HepG2 (cell line): Measurements from ENCODE around the gene CSNK2B. TPM values are rescaled to one million over a fixed set of nuclear protein-coding genes. Genes with fewer than 3 reads are reported as not detected.
A peak's percentile ranks its signal among the peaks of the same experiment; 100 is the strongest.

ENCODE experiments used
- ARID2 ChIP-seq: sonication (generic); formaldehyde crosslinking; IDR thresholded peaks from 2 replicates; pipeline ENCODE4 v1.8.1; 2022; ENCODE audit warnings: mild to moderate bottlenecking, missing genetic modification reagents, borderline replicate concordance
- KAT2B ChIP-seq: fragments of 150-350 bp; IDR thresholded peaks from 2 replicates; pipeline ENCODE4 v1.6.1; 2014; ENCODE audit warnings: low read depth, low read length, borderline replicate concordance
- MTA1 ChIP-seq: sonication (generic); formaldehyde crosslinking; IDR thresholded peaks from 2 replicates; pipeline ENCODE4 v1.4.0; 2020; ENCODE audit warnings: missing genetic modification reagents, mild to moderate bottlenecking, borderline replicate concordance
- REXO4 ChIP-seq: sonication (generic); formaldehyde crosslinking; IDR thresholded peaks from 2 replicates; pipeline ENCODE4 v1.8.0; 2022; ENCODE audit warnings: missing genetic modification reagents, mild to moderate bottlenecking, borderline replicate concordance
- SMAD9 ChIP-seq: sonication (generic); formaldehyde crosslinking; IDR thresholded peaks from 2 replicates; pipeline ENCODE4 v1.5.1; 2020; ENCODE audit warnings: mild to moderate bottlenecking, missing genetic modification reagents
- TBL1XR1 ChIP-seq: fragments of 150-350 bp; IDR thresholded peaks from 2 replicates; pipeline ENCODE4 v1.6.1; 2014; ENCODE audit warnings: borderline replicate concordance, low read length; ENCODE audit not compliant: partially characterized antibody
- U2AF1 ChIP-seq: fragments of 200-400 bp; formaldehyde crosslinking; optimal IDR thresholded peaks from 2 replicates; pipeline ENCODE3; 2017; ENCODE audit warnings: mild to moderate bottlenecking, low read depth, low read length
- ZC3H4 ChIP-seq: sonication (generic); formaldehyde crosslinking; IDR thresholded peaks from 2 replicates; pipeline ENCODE4 v1.4.0; 2020; ENCODE audit warnings: missing genetic modification reagents, borderline replicate concordance
- ZFX ChIP-seq: sonication (generic); formaldehyde crosslinking; IDR thresholded peaks from 2 replicates; pipeline ENCODE4 v1.4.0; 2020; ENCODE audit warnings: mild to moderate bottlenecking, low read depth, missing genetic modification reagents, moderate library complexity
- ZNF451 ChIP-seq: sonication (generic); formaldehyde crosslinking; IDR thresholded peaks from 2 replicates; pipeline ENCODE4 v1.5.0; 2020; ENCODE audit warnings: mild to moderate bottlenecking, missing genetic modification reagents
- ZNF891 ChIP-seq: sonication (generic); formaldehyde crosslinking; IDR thresholded peaks from 2 replicates; pipeline ENCODE4 v1.5.0; 2020; ENCODE audit warnings: mild to moderate bottlenecking, missing genetic modification reagents
- polyA plus RNA-seq, 8 experiments: library from polyadenylated mRNA; depleted of rRNA in 3 of 8; stranded (reverse) in 7 of 8; unstranded in 1 of 8; fragments of >200 nt; fragmentation: Illumina TruSeq in 4 of 8; extraction: Trizol in 4 of 8; gene quantifications; 2 replicates each; pipeline versions ENCODE4 v1.2.1 to v1.2.3, GENCODE V29; 2011 to 2016; ENCODE audit warnings: low read depth in 4 of 8, missing spikeins in 1 of 8, mixed read lengths in 1 of 8; ENCODE audit not compliant: insufficient read depth in 1 of 8
- total RNA-seq, 5 experiments: library from RNA; depleted of rRNA; stranded (reverse); fragments of >200 nt; fragmentation: Illumina TruSeq; extraction: Trizol; gene quantifications; 2 replicates each; pipeline ENCODE4 v1.2.3, GENCODE V29; 2016; ENCODE audit warnings: low read depth in 1 of 5
- TF ChIP-seq, protein P1 (sequence below): sonication (generic); formaldehyde crosslinking; IDR thresholded peaks from 2 replicates; pipeline ENCODE4 v1.8.1; 2023; ENCODE audit warnings: mild to moderate bottlenecking, moderate library complexity, missing genetic modification reagents
- TF ChIP-seq, protein P2 (sequence below): sonication (generic); IDR thresholded peaks from 2 replicates; pipeline ENCODE4 v1.6.1; 2016; ENCODE audit warnings: low read depth, borderline replicate concordance
- TF ChIP-seq, protein P3 (sequence below): IDR thresholded peaks from 2 replicates; pipeline ENCODE4 v1.6.1; 2016; ENCODE audit warnings: mild to moderate bottlenecking, missing biosample characterization, missing genetic modification reagents
- TF ChIP-seq, protein P4 (sequence below): sonication (generic); formaldehyde crosslinking; IDR thresholded peaks from 2 replicates; pipeline ENCODE4 v1.8.1; 2023; ENCODE audit warnings: mild to moderate bottlenecking, inconsistent platforms, moderate library complexity, missing genetic modification reagents, borderline replicate concordance
- TF ChIP-seq, protein P5 (sequence below): sonication (generic); formaldehyde crosslinking; IDR thresholded peaks from 2 replicates; pipeline ENCODE4 v1.5.1; 2020; ENCODE audit warnings: mild to moderate bottlenecking, missing genetic modification reagents, moderate library complexity
- TF ChIP-seq, protein P6 (sequence below): sonication (generic); formaldehyde crosslinking; IDR thresholded peaks from 2 replicates; pipeline ENCODE4 v1.5.0; 2020; ENCODE audit warnings: mild to moderate bottlenecking, missing genetic modification reagents, moderate library complexity

CSNK2B gene
- total and polyA plus RNA-seq, 2 of the 13 experiments (the other 11 are each of a cell fraction or from before 2014, with no cell fraction given): 111 to 296 TPM

DNA sequence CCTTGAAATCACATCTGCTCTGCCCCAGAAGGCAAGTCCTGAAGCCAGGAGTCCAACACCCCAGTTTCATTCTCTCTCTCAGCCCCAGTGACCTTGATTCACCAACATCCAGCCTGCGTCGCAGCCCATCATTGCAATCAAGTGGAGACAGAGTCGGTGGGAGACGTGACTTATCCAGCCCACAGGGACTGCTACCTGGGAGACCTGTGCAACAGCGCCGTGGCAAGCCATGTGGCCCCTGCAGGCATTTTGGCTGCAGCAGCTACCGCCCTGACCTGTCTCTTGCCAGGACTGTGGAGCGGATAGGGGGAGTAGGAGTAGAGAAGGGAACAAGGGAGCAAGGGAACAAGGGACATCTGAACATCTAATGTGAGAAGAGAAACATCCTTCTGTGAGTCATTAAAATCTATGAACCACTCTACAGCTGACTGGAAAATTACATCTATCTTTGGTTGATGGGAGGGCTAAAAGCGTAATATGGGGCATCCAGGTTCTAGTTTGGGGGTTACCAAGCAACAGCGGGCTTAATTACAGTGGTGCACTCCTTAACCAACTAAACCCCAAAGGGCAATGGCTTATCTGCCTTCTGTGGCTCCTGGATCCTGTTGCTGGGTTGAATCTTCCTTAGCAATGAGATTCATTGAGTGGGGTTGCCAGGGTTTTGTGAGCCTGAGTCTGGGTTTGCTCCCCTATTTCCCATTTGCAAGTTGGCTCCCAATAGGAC lies 51.8 kb downstream of the CSNK2B start (continued):
- TF ChIP-seq SMAD9 (CRISPR knock-in tag): no peak
- TF ChIP-seq ARID2 (CRISPR knock-in tag): no peak
- TF ChIP-seq, protein P1, sequence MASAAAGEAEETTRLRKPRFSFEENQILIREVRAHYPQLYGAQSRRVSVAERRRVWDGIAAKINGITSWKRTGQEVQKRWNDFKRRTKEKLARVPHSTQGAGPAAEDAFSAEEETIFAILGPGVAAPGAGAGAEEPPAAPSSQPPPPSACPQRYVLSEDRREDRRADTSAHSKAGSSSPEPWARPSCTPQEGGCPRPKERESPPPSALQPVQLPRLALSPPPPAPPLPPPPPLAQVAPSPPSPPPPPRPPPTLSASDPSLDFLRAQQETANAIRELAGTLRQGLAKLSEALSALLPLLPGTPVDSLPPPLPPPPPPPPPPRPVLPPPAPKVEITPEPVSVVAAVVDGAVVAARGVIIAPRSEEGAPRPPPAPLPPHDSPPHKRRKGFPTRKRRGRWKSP (CRISPR knock-in tag): no peak
- TF ChIP-seq, protein P2, sequence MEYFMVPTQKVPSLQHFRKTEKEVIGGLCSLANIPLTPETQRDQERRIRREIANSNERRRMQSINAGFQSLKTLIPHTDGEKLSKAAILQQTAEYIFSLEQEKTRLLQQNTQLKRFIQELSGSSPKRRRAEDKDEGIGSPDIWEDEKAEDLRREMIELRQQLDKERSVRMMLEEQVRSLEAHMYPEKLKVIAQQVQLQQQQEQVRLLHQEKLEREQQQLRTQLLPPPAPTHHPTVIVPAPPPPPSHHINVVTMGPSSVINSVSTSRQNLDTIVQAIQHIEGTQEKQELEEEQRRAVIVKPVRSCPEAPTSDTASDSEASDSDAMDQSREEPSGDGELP: 0 out of 2 replicates have a peak, but pooled peaks have one; percentile 16
- TF ChIP-seq KAT2B: no peak
- peak; percentile 51; the same call in 1 of the 2 replicates for TF ChIP-seq MTA1 (CRISPR knock-in tag)
- TF ChIP-seq ZFX (CRISPR knock-in tag): peak; percentile 45; the same call in 1 of the 2 replicates
- TF ChIP-seq, protein P3, sequence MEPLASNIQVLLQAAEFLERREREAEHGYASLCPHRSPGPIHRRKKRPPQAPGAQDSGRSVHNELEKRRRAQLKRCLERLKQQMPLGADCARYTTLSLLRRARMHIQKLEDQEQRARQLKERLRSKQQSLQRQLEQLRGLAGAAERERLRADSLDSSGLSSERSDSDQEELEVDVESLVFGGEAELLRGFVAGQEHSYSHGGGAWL (CRISPR knock-in tag): no peak
- no peak for TF ChIP-seq ZC3H4 (CRISPR knock-in tag)
- TF ChIP-seq, protein P4, sequence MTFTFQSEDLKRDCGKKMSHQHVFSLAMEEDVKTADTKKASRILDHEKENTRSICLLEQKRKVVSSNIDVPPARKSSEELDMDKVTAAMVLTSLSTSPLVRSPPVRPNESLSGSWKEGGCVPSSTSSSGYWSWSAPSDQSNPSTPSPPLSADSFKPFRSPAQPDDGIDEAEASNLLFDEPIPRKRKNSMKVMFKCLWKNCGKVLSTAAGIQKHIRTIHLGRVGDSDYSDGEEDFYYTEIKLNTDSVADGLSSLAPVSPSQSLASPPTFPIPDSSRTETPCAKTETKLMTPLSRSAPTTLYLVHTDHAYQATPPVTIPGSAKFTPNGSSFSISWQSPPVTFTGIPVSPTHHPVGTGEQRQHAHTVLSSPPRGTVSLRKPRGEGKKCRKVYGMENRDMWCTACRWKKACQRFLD (CRISPR knock-in tag): no peak
- TF ChIP-seq, protein P5, sequence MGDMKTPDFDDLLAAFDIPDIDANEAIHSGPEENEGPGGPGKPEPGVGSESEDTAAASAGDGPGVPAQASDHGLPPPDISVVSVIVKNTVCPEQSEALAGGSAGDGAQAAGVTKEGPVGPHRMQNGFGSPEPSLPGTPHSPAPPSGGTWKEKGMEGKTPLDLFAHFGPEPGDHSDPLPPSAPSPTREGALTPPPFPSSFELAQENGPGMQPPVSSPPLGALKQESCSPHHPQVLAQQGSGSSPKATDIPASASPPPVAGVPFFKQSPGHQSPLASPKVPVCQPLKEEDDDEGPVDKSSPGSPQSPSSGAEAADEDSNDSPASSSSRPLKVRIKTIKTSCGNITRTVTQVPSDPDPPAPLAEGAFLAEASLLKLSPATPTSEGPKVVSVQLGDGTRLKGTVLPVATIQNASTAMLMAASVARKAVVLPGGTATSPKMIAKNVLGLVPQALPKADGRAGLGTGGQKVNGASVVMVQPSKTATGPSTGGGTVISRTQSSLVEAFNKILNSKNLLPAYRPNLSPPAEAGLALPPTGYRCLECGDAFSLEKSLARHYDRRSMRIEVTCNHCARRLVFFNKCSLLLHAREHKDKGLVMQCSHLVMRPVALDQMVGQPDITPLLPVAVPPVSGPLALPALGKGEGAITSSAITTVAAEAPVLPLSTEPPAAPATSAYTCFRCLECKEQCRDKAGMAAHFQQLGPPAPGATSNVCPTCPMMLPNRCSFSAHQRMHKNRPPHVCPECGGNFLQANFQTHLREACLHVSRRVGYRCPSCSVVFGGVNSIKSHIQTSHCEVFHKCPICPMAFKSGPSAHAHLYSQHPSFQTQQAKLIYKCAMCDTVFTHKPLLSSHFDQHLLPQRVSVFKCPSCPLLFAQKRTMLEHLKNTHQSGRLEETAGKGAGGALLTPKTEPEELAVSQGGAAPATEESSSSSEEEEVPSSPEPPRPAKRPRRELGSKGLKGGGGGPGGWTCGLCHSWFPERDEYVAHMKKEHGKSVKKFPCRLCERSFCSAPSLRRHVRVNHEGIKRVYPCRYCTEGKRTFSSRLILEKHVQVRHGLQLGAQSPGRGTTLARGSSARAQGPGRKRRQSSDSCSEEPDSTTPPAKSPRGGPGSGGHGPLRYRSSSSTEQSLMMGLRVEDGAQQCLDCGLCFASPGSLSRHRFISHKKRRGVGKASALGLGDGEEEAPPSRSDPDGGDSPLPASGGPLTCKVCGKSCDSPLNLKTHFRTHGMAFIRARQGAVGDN (CRISPR knock-in tag): peak; percentile 71
- no peak for TF ChIP-seq ZNF451
- TF ChIP-seq ZNF891 (CRISPR knock-in tag): no peak
- no peak for TF ChIP-seq U2AF1
- no peak for TF ChIP-seq TBL1XR1
- no peak for TF ChIP-seq REXO4
- TF ChIP-seq, protein P6, sequence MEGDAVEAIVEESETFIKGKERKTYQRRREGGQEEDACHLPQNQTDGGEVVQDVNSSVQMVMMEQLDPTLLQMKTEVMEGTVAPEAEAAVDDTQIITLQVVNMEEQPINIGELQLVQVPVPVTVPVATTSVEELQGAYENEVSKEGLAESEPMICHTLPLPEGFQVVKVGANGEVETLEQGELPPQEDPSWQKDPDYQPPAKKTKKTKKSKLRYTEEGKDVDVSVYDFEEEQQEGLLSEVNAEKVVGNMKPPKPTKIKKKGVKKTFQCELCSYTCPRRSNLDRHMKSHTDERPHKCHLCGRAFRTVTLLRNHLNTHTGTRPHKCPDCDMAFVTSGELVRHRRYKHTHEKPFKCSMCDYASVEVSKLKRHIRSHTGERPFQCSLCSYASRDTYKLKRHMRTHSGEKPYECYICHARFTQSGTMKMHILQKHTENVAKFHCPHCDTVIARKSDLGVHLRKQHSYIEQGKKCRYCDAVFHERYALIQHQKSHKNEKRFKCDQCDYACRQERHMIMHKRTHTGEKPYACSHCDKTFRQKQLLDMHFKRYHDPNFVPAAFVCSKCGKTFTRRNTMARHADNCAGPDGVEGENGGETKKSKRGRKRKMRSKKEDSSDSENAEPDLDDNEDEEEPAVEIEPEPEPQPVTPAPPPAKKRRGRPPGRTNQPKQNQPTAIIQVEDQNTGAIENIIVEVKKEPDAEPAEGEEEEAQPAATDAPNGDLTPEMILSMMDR: peak; percentile 83
